ENCODE results near the gene CCDC85B.

- TF ChIP-seq POLR2AphosphoS5 (IDR thresholded peaks at IDR 0.05; ENCODE audit: low read depth, low read length), result no peak
- TF ChIP-seq POLR2A (IDR thresholded peaks at IDR 0.05; ENCODE audit: low read depth, low read length), result peak; percentile 27
Measured at GRCh38 chr11:65870706-65871681, 19.5 kb upstream of the CCDC85B start.

Data from GM12892 (cell line).